ENCODE measurements around the gene U2AF1L4.

U2AF1L4 gene

DNA sequence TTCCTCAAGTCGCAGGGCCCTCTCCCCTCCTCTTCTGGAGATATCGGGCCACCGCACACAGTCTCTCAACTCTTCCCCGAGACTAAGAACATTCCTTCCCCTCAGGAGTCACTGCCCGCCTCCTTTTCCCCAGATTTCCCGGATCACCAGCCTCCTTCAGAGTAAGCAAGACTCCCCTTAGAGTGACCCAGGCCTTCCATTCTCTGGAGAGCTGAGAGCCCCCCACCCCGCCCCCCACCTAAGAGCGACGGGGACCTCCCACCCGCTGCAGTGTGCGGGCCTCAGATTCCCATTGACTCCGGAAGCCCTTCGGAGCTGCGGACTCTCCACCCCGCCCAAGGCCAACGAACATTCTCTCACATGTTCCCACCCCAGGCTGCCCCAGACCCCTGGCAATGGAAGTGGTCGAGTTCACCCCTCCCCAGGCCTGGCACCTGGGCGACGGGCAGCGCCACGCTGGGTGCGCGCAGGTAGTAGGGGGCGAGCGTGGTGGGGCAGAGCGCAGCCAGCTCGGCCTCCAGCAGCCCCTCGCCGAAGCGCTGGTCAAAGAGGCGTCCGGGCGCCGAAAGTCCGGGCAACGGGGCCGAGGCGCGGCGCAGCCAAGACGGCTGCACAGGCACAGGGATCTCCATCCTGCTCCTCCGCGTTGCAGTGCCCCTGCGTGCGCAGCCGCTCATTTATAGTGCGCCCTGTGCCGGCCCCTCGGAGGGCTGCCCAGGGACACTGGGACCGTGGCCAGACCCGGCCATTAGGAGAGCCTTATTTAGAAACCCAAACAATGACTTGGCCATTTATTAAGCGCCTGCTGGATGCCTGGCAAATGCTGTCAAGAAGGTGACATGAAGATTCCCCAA is 11.4 kb upstream of the U2AF1L4 start, which contains the start of gene HSPB6:
HSPB6 (minus strand) TSS at position 653 of the 854 bp plus-strand sequence; CDS start at position 632, 21 bp downstream.
- no peak for DNase-seq

DNA sequence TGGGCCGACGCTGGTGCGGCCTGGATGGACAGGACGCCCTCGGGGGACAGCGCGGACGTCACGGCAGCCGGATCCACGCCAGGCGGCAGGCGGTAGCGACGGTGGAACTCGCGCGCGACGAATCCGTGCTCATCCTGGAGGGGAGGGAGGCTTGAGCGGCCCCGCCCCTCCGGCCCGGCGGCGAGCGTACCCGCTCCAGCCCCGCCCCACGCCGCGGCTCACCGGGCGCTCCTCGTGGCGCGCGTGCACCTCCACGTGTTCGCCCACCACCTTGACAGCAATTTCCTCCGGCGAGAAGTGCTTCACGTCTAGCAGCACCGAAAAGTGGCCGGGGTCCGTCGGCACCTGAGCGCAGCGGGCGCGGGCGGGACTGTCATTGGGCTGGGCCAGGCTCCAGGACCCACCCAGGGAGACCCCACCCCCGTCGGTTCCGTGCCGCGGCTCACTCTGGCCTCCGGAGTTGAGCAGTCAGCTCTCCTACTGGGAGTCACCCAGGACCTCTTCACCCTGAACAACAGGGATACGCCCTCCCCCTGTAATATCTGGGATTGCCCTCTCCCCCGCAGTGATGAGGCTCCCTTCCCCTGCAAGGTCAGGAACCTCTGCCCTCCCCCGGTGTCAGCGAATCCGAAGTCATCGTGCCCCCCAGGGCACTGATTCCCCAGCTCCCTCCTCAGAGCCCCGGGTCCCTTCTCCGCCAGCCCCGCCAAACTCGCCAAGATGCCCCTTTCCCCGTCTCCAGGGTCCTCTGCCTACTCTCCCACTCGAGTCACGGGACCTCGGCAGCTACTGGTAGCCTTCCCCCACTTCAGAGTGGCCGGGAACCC is 10.5 kb upstream of the U2AF1L4 start:
- peak; percentile 32 for DNase-seq

GRCh38 chr19:35755131-35755549 is 9.9 kb upstream of the U2AF1L4 start:
- DNase-seq, result no peak

DNA sequence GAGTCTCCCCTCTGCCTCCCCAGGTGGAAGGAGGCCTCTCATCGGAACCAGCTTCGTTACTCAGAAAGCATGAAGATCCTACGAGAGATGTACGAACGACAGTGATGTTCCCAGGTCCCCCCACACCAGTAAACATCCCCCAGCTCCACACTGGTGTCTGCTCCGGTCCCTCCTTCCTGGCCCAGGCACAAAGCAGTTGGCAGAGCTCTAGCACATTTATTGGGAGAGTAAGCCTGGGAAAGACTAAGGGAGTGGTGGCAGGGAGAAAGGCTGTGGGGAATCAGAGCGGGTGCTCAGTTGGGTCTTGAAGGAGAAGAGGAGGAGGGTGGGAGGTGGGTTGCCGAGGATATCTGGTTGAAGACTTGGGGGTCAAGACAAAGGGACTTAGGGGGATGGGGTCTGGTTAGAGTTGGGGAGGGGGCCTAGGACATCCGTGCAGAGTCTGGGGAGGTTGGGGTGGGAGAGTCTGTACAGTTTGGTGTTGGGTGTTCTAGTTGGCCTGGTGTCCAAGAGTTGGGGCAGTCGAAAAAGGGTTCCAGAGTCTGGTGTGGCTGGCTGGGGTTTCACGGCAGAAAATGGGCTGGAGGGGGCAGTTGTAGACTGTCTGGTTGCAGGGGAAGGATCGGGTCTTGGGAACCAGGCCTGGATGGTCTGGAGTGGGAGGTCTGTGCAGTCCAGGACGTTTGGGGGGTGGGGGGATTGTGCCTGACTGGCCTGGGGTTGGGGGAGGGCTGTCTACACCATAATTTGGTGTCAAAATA is 9.3 kb upstream of the U2AF1L4 start:
- DNase-seq, result no peak

DNA sequence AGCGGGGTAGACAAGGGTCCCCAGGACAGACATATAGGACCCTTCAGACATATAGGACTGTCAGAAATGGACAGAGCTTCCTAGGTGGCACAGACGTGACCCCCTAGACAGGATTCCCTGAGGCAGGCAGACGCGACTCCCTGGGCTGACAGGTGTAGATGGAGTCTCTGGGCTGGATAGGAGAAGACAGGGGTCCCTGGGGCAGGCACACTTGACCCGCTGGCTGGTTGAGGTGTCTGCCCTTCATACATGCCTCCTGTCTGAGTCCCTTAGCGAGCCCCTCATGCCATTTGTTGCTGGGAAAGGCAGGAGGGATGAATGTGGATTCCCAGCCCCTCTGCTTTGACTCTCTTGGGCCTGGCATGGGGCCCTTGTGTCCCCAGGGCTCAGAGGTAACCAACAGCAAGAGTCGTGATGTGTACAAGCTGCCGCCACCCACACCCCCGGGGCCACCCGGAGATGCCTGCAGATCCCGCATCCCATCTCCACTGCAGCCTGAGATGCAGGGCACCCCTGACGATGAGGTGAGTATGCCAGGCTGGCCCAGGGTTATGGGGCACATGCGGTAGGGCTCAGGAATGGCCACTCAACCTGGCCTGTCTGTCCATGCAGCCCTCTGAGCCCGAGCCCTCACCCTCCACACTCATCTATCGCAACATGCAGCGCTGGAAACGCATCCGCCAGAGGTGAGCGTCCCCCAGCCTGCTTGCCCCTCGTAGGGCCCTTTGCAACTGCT is 8.6 kb upstream of the U2AF1L4 start:
- DNase-seq, result no peak

DNA sequence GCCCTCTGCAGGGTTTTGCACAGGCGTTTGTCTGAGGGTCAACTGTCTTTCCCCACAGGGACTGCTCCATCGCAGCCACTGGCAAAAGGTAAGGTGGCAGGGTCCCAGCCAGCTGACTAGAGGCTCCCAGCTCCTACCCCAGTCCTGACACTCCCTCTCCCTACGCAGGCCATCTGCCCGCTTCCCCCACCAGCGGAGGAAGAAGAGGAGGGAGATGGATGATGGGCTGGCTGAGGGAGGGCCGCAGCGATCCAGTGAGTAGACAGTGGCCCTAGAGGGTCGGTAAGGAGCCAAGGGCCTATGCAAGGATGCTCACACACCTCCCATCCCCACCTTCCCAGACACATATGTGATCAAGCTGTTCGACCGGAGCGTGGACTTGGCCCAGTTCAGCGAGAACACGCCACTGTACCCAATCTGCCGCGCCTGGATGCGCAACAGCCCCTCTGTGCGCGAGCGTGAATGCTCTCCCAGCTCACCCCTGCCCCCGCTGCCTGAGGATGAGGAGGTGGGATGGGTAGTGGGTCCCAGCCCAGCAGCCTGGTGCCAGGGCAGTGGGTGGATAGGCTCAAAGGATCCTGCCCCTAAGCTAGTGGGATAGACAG is 7.6 kb upstream of the U2AF1L4 start:
- no peak for DNase-seq

GRCh38 chr19:35751839-35752745 is 6.9 kb upstream of the U2AF1L4 start:
- DNase-seq, result no peak

DNA sequence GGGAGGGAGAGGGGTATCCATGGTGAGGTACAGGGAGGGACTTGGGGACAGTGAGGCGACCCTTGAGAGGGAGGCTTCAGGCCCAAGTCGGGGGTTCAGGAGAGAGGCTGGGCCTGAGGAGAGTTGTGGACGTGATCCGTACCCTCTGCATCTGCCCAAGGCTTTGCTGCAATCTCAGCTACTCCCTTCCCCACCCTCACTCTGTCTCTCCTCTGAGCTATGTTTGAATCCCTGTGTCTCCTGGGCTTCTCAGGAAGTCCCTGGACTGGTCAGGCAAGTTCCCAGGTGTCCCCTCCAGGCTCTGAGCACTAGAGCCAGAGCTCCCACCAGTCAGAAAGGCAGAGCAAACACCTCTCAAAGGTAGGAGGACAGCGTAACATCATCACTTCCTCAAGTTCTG is 4.9 kb upstream of the U2AF1L4 start:
- no peak for DNase-seq

DNA sequence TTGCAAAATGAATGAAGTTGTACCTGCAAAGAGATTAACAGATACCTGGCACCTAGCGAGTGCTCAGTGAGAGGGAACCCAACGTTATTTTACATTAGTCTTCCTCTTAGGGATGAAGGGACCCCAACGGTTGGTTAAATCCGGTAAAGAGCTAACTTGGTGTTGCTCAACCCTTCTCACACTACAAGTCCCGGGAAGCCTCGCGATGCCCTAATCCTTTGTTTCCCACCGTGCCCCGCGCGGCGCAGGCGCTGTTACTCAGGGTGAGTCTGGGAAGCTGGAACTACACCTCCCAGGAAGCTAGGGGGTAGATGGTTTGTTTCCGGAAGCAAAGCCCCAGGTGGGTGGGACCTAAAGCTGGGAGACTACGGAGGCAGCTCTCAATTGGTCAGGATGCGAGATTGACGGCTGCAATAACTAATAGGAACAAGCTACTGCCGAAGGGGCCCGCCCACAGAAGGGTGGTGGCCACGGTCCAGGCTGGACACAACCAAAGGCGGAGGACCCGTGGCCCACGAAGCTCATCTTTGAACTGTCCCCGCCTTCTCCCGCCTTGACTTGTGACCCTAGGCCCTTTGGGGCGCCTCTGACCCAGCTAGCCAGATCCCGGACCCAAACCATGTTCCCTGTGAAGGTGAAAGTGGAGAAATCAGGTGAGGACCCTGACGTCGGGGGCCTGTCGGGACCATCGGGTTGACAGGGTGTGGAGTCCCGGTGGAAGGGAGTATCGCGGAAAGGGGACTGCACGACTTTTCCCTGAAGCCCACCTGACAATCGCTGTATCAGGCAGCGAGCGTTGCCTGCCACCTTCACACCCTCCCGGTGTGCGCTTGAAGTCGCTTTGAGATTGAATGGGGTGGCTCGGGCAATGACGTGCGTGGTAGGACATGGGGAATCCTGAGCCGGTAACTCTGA is 3.1 kb upstream of the U2AF1L4 start, which contains the start of gene LIN37:
LIN37 (plus strand) TSS at position 471 of the 915 bp plus-strand sequence; CDS start at position 620, 149 bp downstream.
- DNase-seq, result peak; percentile 95

DNA sequence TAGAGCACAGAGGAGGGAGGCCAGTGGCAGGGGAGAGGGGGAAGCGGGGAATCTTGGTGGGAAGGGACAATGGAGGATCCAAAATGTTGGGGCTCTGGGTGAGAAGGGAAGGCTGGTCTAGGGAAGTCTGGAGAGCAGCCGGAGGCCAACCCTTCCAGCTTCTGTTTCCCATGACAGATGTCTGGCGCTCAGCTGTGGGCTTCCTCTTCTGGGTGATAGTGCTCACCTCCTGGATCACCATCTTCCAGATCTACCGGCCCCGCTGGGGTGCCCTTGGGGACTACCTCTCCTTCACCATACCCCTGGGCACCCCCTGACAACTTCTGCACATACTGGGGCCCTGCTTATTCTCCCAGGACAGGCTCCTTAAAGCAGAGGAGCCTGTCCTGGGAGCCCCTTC is 1.3 kb upstream of the U2AF1L4 start:
- DNase-seq, result no peak

GRCh38 chr19:35746087-35746462 is 857 bp upstream of the U2AF1L4 start:
- no peak for DNase-seq

DNA sequence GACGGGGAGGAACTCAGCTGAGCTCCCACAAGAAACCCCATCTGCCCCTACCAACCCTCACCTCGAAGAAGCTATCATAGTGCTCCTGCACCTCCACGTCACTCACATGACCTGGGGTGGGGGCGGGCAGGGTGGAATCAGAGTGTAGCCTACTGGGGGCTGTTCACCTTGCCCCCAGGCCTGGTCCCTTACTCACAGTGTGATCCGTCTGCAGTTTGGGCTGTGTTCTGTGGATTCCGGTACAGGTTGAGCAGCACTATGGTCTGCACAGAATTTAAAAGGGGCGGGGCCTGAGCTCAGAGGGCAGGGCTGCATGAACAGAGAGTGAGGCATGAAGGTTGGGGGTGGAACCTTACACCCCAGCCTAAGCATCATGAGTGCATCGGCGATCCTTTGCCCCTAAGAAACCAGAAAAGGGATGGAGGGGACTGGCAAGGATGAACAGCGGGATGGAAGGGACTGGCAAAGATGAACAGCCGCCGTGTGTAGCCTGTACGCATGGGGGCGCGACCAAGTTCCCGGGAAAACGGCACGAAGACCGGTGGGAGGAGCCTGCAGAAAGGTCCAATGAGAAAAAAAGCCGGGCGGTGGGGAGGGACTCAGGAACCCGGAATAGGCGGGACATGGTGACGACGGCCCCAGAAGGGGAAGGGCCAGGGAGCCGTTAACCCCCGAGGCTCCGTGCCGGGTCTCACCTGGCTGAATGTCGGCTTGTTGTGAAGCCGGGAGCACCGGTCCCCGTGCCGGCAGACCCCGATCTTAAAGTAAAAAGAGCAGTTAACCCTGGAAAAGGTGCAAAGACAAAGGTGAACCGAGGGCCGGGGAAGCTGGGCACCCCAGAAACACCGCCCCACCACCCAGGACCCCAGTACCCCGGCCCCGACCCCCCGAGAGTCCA is 539 bp downstream of the U2AF1L4 start:
- peak; percentile 42 for DNase-seq

- DNase-seq, result no peak
Observed at GRCh38 chr19:35743640-35744429, 1.4 kb downstream of the U2AF1L4 start.

DNA sequence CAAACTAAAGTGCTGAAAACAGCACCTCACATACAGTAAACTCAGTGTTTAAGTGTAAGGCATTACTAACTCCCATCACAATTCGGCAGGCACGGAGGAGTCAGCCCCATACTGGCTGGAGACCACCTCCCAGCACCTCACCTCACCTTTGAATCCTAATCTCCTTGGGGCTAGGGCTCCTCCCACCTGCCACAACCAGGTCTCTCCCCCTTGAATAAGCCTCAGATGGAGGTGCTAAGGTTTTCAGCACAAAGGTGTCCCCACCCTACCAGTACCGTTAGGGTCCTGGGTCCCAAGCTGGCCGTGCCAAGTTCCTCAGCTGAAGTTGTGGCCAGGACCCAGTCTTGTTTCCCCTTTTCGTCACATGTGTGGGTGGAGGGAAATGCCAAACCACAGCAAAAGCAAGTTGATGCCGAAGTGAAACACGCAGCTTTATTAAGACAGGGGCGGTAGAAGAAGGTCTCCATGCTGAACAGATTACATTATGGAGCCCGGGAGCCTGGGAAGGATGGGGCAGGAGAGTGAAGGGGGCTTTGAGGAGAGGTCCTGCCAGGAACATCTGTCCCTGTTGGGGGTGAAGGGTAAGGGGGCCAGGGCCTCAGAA is 3.0 kb downstream of the U2AF1L4 start, which contains the start of gene IGFLR1:
IGFLR1 (minus strand) TSS at position 332 of the 604 bp plus-strand sequence. CDS start 1,272 bp downstream, outside the sequence.
- no peak for DNase-seq

DNA sequence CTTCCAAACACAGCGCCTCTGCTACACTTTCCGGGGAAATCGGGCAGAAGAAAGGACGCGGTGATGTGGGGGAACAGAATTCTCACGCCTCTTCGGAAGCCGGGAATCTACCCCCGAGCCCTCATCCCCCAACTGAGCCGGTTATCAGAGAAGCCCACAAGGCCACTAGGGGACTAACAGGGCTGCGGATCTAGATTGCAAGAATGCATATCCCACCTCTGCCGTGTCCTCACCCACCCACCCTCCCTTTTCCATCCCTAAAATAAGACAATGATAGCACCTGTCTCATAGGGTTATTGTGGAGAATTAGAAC is 4.1 kb downstream of the U2AF1L4 start:
- no peak for DNase-seq

DNA sequence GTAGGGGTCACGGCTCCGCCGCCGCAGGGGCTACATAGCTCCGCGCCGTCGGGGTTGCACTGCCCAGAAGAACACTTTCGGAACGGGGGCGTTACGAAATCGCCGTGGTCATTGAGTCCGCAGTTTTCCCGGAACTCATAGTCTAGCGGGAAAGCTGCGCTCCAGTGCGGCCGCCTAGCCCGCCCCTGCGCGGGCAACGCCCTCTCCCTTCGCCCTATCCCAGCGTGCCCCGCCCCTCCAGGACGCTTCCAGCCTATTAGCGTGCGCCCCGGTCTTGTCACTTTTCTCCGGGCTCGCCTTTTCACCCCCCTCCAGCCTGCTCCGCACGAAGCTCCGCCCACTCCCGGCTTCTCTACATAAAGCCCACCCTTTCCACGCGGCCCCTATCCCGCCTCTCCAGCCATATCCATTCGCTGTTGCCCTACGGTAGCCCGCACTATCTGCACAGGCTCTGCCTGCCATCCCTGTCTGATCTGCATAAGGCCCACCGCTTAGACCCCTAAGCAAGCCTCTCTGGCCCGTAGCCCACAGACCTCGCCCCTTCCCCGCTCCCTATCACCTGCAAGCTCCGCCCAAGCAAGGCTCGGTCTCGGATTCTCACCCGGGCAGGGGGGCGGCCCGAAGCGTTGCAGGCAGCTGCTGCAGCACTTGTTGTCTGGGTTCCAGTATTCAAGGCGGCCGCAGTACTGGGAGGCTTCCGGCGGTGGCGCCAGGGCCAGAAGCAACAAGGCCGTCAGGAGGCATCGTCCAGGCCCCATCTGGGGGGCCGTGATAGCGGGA is 4.6 kb downstream of the U2AF1L4 start:
- DNase-seq, result peak; percentile 82

DNA sequence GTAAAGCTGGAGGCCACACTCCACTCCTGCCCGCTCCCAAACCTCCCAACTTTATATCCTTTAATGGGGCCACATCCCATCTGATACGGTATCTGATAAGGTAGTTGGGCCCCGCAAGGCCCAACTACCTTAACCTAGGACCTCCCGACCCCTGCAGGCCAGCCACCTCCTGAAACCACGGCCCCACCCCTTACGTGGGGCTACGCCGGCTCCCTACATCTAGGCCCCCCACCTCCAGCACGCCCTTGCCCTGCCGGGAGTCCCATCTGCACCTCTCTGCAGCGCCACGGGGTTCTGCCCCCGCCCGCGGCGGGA is 5.2 kb downstream of the U2AF1L4 start:
- no peak for DNase-seq

Measured in GOT3 (cell line).